ENCODE measurements around the gene EML6.

Gene EML6

GRCh38 chr2:54787755-54788366, 64.4 kb downstream of the EML6 start:
- no peaks in the 10 kb centered on the region for H3K27me3 ChIP-seq (replicated peaks in 2 of 5; ENCODE audit: control insufficient read depth in 4 of 5, insufficient read depth in 5 of 5, low read length in 4 of 5)
- no peaks in the 10 kb centered on the region for H3K36me3 ChIP-seq (ENCODE audit: control insufficient read depth in 4 of 4, insufficient read depth in 4 of 4, low read length in 3 of 4)
- no peaks in the 10 kb centered on the region for H3K4me1 ChIP-seq (ENCODE audit: control extremely low read depth in 1 of 4, control insufficient read depth in 4 of 4, insufficient read depth in 4 of 4, low read length in 3 of 4)
- no peaks in the 10 kb centered on the region for H3K9me3 ChIP-seq (ENCODE audit: control extremely low read depth in 1 of 5, control insufficient read depth in 4 of 5, insufficient read depth in 2 of 5, low read depth in 1 of 5, low read length in 4 of 5)
- 97% methylated on average over 17 of the region's 17 CpGs for WGBS (ENCODE audit: insufficient coverage)
- CTCF ChIA-PET: interaction anchor here (1.0 kb wide), 1 partner anchor 10 kb away, joined by 3 read pairs; no protein-coding TSS in a partner anchor
- POLR2A ChIA-PET: no interaction called here
- no peak overlapping the region for H3K27ac ChIP-seq (ENCODE audit: insufficient read depth in 1 of 2, low read depth in 1 of 2, low read length in 2 of 2, poor library complexity in 1 of 2, severe bottlenecking in 2 of 2)
- no peak for DNase-seq
- no peak overlapping the region for H3K4me3 ChIP-seq (ENCODE audit: control insufficient read depth in 1 of 7, extremely low read depth in 1 of 7, insufficient read depth in 4 of 7, low read depth in 2 of 7, low read length in 6 of 7)

GRCh38 chr2:54789878-54790277, 66.4 kb downstream of the EML6 start:
- Histone ChIP-seq H3K4me1 (ENCODE audit: control extremely low read depth in 1 of 4, control insufficient read depth in 4 of 4, insufficient read depth in 4 of 4, low read length in 3 of 4) (no peaks in the 10 kb centered on the region), H3K27me3 (replicated peaks in 2 of 5; ENCODE audit: control insufficient read depth in 4 of 5, insufficient read depth in 5 of 5, low read length in 4 of 5) (no peaks in the 10 kb centered on the region), H3K27ac (ENCODE audit: insufficient read depth in 1 of 2, low read depth in 1 of 2, low read length in 2 of 2, poor library complexity in 1 of 2, severe bottlenecking in 2 of 2) (no peak overlapping the region), H3K4me3 (ENCODE audit: control insufficient read depth in 1 of 7, extremely low read depth in 1 of 7, insufficient read depth in 4 of 7, low read depth in 2 of 7, low read length in 6 of 7) (no peak overlapping the region), H3K36me3 (ENCODE audit: control insufficient read depth in 4 of 4, insufficient read depth in 4 of 4, low read length in 3 of 4) (no peaks in the 10 kb centered on the region), H3K9me3 (ENCODE audit: control extremely low read depth in 1 of 5, control insufficient read depth in 4 of 5, insufficient read depth in 2 of 5, low read depth in 1 of 5, low read length in 4 of 5) (no peaks in the 10 kb centered on the region)
- 86% methylated on average over 1 of the region's 2 CpGs for WGBS (ENCODE audit: insufficient coverage)
- DNase-seq: no peak
- ChIA-PET POLR2A (no interaction called here), CTCF (no interaction called here)

GRCh38 chr2:54791831-54792230, 68.4 kb downstream of the EML6 start:
- ChIA-PET POLR2A (no interaction called here), CTCF (no interaction called here)
- H3K4me3 ChIP-seq (ENCODE audit: control insufficient read depth in 1 of 7, extremely low read depth in 1 of 7, insufficient read depth in 4 of 7, low read depth in 2 of 7, low read length in 6 of 7): no peak overlapping the region

GRCh38 chr2:54797307-54797706, 73.8 kb downstream of the EML6 start:
- no peak overlapping the region for H3K27ac ChIP-seq (ENCODE audit: insufficient read depth in 1 of 2, low read depth in 1 of 2, low read length in 2 of 2, poor library complexity in 1 of 2, severe bottlenecking in 2 of 2)
- peaks cover 0 to 2% (median 0%) of the 10 kb centered on the region in 5 experiments for H3K9me3 ChIP-seq (ENCODE audit: control extremely low read depth in 1 of 5, control insufficient read depth in 4 of 5, insufficient read depth in 2 of 5, low read depth in 1 of 5, low read length in 4 of 5)
- 100% methylated on average over 1 of the region's 4 CpGs for WGBS (ENCODE audit: insufficient coverage)
- POLR2A ChIA-PET: interaction anchor here (0.6 kb wide), 1 partner anchor 17 kb away, joined by 5 read pairs; no protein-coding TSS in a partner anchor
- no peak for DNase-seq
- H3K36me3 ChIP-seq (ENCODE audit: control insufficient read depth in 4 of 4, insufficient read depth in 4 of 4, low read length in 3 of 4): no peaks in the 10 kb centered on the region
- H3K4me1 ChIP-seq (ENCODE audit: control extremely low read depth in 1 of 4, control insufficient read depth in 4 of 4, insufficient read depth in 4 of 4, low read length in 3 of 4): no peaks in the 10 kb centered on the region
- no peak overlapping the region for H3K4me3 ChIP-seq (ENCODE audit: control insufficient read depth in 1 of 7, extremely low read depth in 1 of 7, insufficient read depth in 4 of 7, low read depth in 2 of 7, low read length in 6 of 7)
- CTCF ChIA-PET: interaction anchor here (1.0 to 1.1 kb wide), 2 partner anchors 9 to 24 kb away, joined by 3 read pairs; no protein-coding TSS in a partner anchor
- no peaks in the 10 kb centered on the region for H3K27me3 ChIP-seq (replicated peaks in 2 of 5; ENCODE audit: control insufficient read depth in 4 of 5, insufficient read depth in 5 of 5, low read length in 4 of 5)

More at GRCh38 chr2:54791831-54792230, 68.4 kb downstream of the EML6 start:
- Histone ChIP-seq H3K9me3 (ENCODE audit: control extremely low read depth in 1 of 5, control insufficient read depth in 4 of 5, insufficient read depth in 2 of 5, low read depth in 1 of 5, low read length in 4 of 5) (no peaks in the 10 kb centered on the region), H3K27ac (ENCODE audit: insufficient read depth in 1 of 2, low read depth in 1 of 2, low read length in 2 of 2, poor library complexity in 1 of 2, severe bottlenecking in 2 of 2) (no peak overlapping the region), H3K36me3 (ENCODE audit: control insufficient read depth in 4 of 4, insufficient read depth in 4 of 4, low read length in 3 of 4) (no peaks in the 10 kb centered on the region), H3K4me1 (ENCODE audit: control extremely low read depth in 1 of 4, control insufficient read depth in 4 of 4, insufficient read depth in 4 of 4, low read length in 3 of 4) (no peaks in the 10 kb centered on the region), H3K27me3 (replicated peaks in 2 of 5; ENCODE audit: control insufficient read depth in 4 of 5, insufficient read depth in 5 of 5, low read length in 4 of 5) (no peaks in the 10 kb centered on the region)
- no peak for DNase-seq
- WGBS (ENCODE audit: insufficient coverage): 100% methylated on average over 1 of the region's 3 CpGs

GRCh38 chr2:54801352-54801751, 77.9 kb downstream of the EML6 start:
- peaks cover 0 to 8% (median 0%) of the 10 kb centered on the region in 5 experiments for H3K9me3 ChIP-seq (ENCODE audit: control extremely low read depth in 1 of 5, control insufficient read depth in 4 of 5, insufficient read depth in 2 of 5, low read depth in 1 of 5, low read length in 4 of 5)
- DNase-seq: no peak
- H3K36me3 ChIP-seq (ENCODE audit: control insufficient read depth in 4 of 4, insufficient read depth in 4 of 4, low read length in 3 of 4): no peaks in the 10 kb centered on the region
- peaks cover 0 to 8% (median 0%) of the 10 kb centered on the region in 4 experiments for H3K4me1 ChIP-seq (ENCODE audit: control extremely low read depth in 1 of 4, control insufficient read depth in 4 of 4, insufficient read depth in 4 of 4, low read length in 3 of 4)
- H3K4me3 ChIP-seq (ENCODE audit: control insufficient read depth in 1 of 7, extremely low read depth in 1 of 7, insufficient read depth in 4 of 7, low read depth in 2 of 7, low read length in 6 of 7): no peak overlapping the region
- H3K27ac ChIP-seq (ENCODE audit: insufficient read depth in 1 of 2, low read depth in 1 of 2, low read length in 2 of 2, poor library complexity in 1 of 2, severe bottlenecking in 2 of 2): no peak overlapping the region
- 100% methylated on average over 1 of the region's 6 CpGs for WGBS (ENCODE audit: insufficient coverage)
- ChIA-PET POLR2A (no interaction called here), CTCF (no interaction called here)
- no peaks in the 10 kb centered on the region for H3K27me3 ChIP-seq (replicated peaks in 2 of 5; ENCODE audit: control insufficient read depth in 4 of 5, insufficient read depth in 5 of 5, low read length in 4 of 5)

- WGBS (ENCODE audit: insufficient coverage): no CpG with 5 or more reads among the region's 3 CpGs
- H3K9me3 ChIP-seq (ENCODE audit: control extremely low read depth in 1 of 5, control insufficient read depth in 4 of 5, insufficient read depth in 2 of 5, low read depth in 1 of 5, low read length in 4 of 5): peaks cover 0 to 8% (median 0%) of the 10 kb centered on the region in 5 experiments
- H3K27ac ChIP-seq (ENCODE audit: insufficient read depth in 1 of 2, low read depth in 1 of 2, low read length in 2 of 2, poor library complexity in 1 of 2, severe bottlenecking in 2 of 2): no peak overlapping the region
- H3K36me3 ChIP-seq (ENCODE audit: control insufficient read depth in 4 of 4, insufficient read depth in 4 of 4, low read length in 3 of 4): no peaks in the 10 kb centered on the region
- H3K4me3 ChIP-seq (ENCODE audit: control insufficient read depth in 1 of 7, extremely low read depth in 1 of 7, insufficient read depth in 4 of 7, low read depth in 2 of 7, low read length in 6 of 7): no peak overlapping the region
- POLR2A ChIA-PET: no interaction called here
- CTCF ChIA-PET: no interaction called here
- H3K27me3 ChIP-seq (replicated peaks in 2 of 5; ENCODE audit: control insufficient read depth in 4 of 5, insufficient read depth in 5 of 5, low read length in 4 of 5): no peaks in the 10 kb centered on the region
- H3K4me1 ChIP-seq (ENCODE audit: control extremely low read depth in 1 of 4, control insufficient read depth in 4 of 4, insufficient read depth in 4 of 4, low read length in 3 of 4): peaks cover 0 to 8% (median 0%) of the 10 kb centered on the region in 4 experiments
- DNase-seq: no peak
These were observed 80.6 kb downstream of the EML6 start for GRCh38 chr2:54803783-54804751.

- WGBS (ENCODE audit: insufficient coverage): no CpG with 5 or more reads among the region's 1 CpG
- POLR2A ChIA-PET: no interaction called here
These were observed 81.8 kb downstream of the EML6 start for GRCh38 chr2:54805255-54805654.

More at GRCh38 chr2:54805255-54805654, 81.8 kb downstream of the EML6 start:
- DNase-seq: no peak
- no peak overlapping the region for H3K4me3 ChIP-seq (ENCODE audit: control insufficient read depth in 1 of 7, extremely low read depth in 1 of 7, insufficient read depth in 4 of 7, low read depth in 2 of 7, low read length in 6 of 7)
- CTCF ChIA-PET: no interaction called here
- no peaks in the 10 kb centered on the region for H3K36me3 ChIP-seq (ENCODE audit: control insufficient read depth in 4 of 4, insufficient read depth in 4 of 4, low read length in 3 of 4)
- H3K4me1 ChIP-seq (ENCODE audit: control extremely low read depth in 1 of 4, control insufficient read depth in 4 of 4, insufficient read depth in 4 of 4, low read length in 3 of 4): peaks cover 0 to 8% (median 0%) of the 10 kb centered on the region in 4 experiments
- H3K9me3 ChIP-seq (ENCODE audit: control extremely low read depth in 1 of 5, control insufficient read depth in 4 of 5, insufficient read depth in 2 of 5, low read depth in 1 of 5, low read length in 4 of 5): peaks cover 0 to 8% (median 0%) of the 10 kb centered on the region in 5 experiments
- no peak overlapping the region for H3K27ac ChIP-seq (ENCODE audit: insufficient read depth in 1 of 2, low read depth in 1 of 2, low read length in 2 of 2, poor library complexity in 1 of 2, severe bottlenecking in 2 of 2)
- H3K27me3 ChIP-seq (replicated peaks in 2 of 5; ENCODE audit: control insufficient read depth in 4 of 5, insufficient read depth in 5 of 5, low read length in 4 of 5): no peaks in the 10 kb centered on the region
